ENCODE measurements around the gene FAAH2. TPM values are rescaled to one million over a fixed set of nuclear protein-coding genes. Genes with fewer than 3 reads are reported as not detected.

Gene FAAH2
- total and polyA plus RNA-seq, 3 donors from 2014 or later = 0.51 to 5.1 (median 1.7) TPM

- Histone ChIP-seq H3K4me1 (no peaks in the 10 kb centered on the region), H3K4me3 (no peak overlapping the region), H3K27me3 (no peaks in the 10 kb centered on the region), H3K27ac (no peak overlapping the region), H3K9me3 (no peaks in the 10 kb centered on the region), H3K36me3 (ENCODE audit: low read depth, missing control alignments) (no peaks in the 10 kb centered on the region)
- intact Hi-C loops (cut with DNase I; ENCODE audit: low total_unique reads) = no loop called here
- WGBS, 2 donors = 80 to 88% methylated on average over 2 of the region's 2 CpGs
- no peak for TF ChIP-seq CTCF (IDR thresholded peaks at IDR 0.05)
- TF ChIP-seq POLR2A (IDR thresholded peaks at IDR 0.05) = no peak
- DNase-seq = no peak
Observed at GRCh38 chrX:57519578-57520118, 233.1 kb downstream of the FAAH2 start.

- H3K27ac ChIP-seq = no peak overlapping the region
- H3K4me1 ChIP-seq = no peaks in the 10 kb centered on the region
- no peak for TF ChIP-seq CTCF (IDR thresholded peaks at IDR 0.05)
- no peak for TF ChIP-seq POLR2A (IDR thresholded peaks at IDR 0.05)
- DNase-seq = no peak
- no peaks in the 10 kb centered on the region for H3K27me3 ChIP-seq
- 50% methylated on average over 1 of the region's 1 CpG; no CpG with 5 or more reads in 1 of the 2 donors for WGBS, 2 donors
- H3K36me3 ChIP-seq (ENCODE audit: low read depth, missing control alignments) = no peaks in the 10 kb centered on the region
- H3K9me3 ChIP-seq = no peaks in the 10 kb centered on the region
- H3K4me3 ChIP-seq = no peak overlapping the region
- intact Hi-C loops (cut with DNase I; ENCODE audit: low total_unique reads) = no loop called here
Observed at GRCh38 chrX:57528670-57529255, 242.3 kb downstream of the FAAH2 start.

Other genes starting within 250 kb of the FAAH2 start
- 10 to 100 TPM in 1 of 2 donors, 1 to 10 TPM in 1; 8.6 to 15.9 TPM for gene SPIN2B, start 165.2 kb upstream of the FAAH2 start, total RNA-seq
- gene SPIN2B, start 165.2 kb upstream of the FAAH2 start, polyA plus RNA-seq (ENCODE audit: insufficient read depth, low read depth, low replicate concordance) = 8.8 TPM
- under 1 TPM; 0.71 to 0.99 TPM for gene SPIN2A, start 149.3 kb upstream of the FAAH2 start, total RNA-seq
- 0.34 TPM for gene SPIN2A, start 149.3 kb upstream of the FAAH2 start, polyA plus RNA-seq (ENCODE audit: insufficient read depth, low read depth, low replicate concordance)

All from testis (tissue), 3 donors.